ENCODE measurements around the gene MSMO1.

Gene MSMO1

GRCh38 chr4:165360985-165361670, 33.7 kb downstream of the MSMO1 start:
- TF ChIP-seq FOXM1 (IDR thresholded peaks at IDR 0.05; ENCODE audit: borderline replicate concordance, low read depth) (no peak), YY1 (IDR thresholded peaks at IDR 0.05; ENCODE audit: low read depth) (no peak), REST (IDR thresholded peaks at IDR 0.05; ENCODE audit: low read depth) (no peak), NFIC (IDR thresholded peaks at IDR 0.05) (no peak), USF1 (IDR thresholded peaks at IDR 0.05) (no peak), EGR1 (IDR thresholded peaks at IDR 0.05) (no peak), EP300 (IDR thresholded peaks at IDR 0.05; ENCODE audit: borderline replicate concordance) (no peak), CREB1 (IDR thresholded peaks at IDR 0.05; ENCODE audit: low read depth) (no peak), CEBPB (IDR thresholded peaks at IDR 0.05) (no peak), TEAD4 (IDR thresholded peaks at IDR 0.05) (no peak), RAD21 (IDR thresholded peaks at IDR 0.05; ENCODE audit: low read depth) (no peak), TCF12 (IDR thresholded peaks at IDR 0.05; ENCODE audit: low read depth) (no peak)
- TF ChIP-seq, protein P1, sequence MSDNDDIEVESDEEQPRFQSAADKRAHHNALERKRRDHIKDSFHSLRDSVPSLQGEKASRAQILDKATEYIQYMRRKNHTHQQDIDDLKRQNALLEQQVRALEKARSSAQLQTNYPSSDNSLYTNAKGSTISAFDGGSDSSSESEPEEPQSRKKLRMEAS (IDR thresholded peaks at IDR 0.05) = no peak

DNA sequence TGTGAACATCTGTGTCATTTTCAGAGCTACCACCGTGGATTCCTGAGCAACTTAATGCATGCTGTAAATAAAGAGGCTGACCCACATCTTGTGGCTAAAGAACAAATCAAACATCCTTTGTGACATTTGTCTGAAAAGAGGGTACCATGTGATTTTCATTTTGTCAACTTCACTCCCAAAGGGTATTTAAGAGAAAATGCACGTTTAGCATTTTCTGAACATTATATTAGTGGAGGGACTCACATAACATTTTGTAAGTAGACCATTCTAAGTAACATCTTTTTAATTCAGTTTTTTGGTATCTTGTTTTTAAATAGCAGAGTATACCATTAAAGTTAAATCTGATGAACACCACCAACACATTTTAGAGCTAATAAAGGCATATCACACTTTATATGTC, 34.3 kb downstream of the MSMO1 start:
- no peak for TF ChIP-seq TAF1 (IDR thresholded peaks at IDR 0.05; ENCODE audit: low read depth)
- TF ChIP-seq TCF12 (IDR thresholded peaks at IDR 0.05; ENCODE audit: low read depth) = no peak
- TF ChIP-seq CEBPB (IDR thresholded peaks at IDR 0.05) = no peak
- TF ChIP-seq RAD21 (IDR thresholded peaks at IDR 0.05; ENCODE audit: low read depth) = no peak
- TF ChIP-seq REST (IDR thresholded peaks at IDR 0.05; ENCODE audit: low read depth) = no peak
- no peak for TF ChIP-seq YY1 (IDR thresholded peaks at IDR 0.05; ENCODE audit: low read depth)
- TF ChIP-seq TEAD4 (IDR thresholded peaks at IDR 0.05) = no peak
- no peak for TF ChIP-seq USF1 (IDR thresholded peaks at IDR 0.05)
- no peak for TF ChIP-seq CREB1 (IDR thresholded peaks at IDR 0.05; ENCODE audit: low read depth)
- TF ChIP-seq, protein P1 (IDR thresholded peaks at IDR 0.05) = no peak
- TF ChIP-seq FOXM1 (IDR thresholded peaks at IDR 0.05; ENCODE audit: borderline replicate concordance, low read depth) = no peak
- TF ChIP-seq EGR1 (IDR thresholded peaks at IDR 0.05) = no peak
- TF ChIP-seq EP300 (IDR thresholded peaks at IDR 0.05; ENCODE audit: borderline replicate concordance) = no peak
- TF ChIP-seq ZBTB7A (IDR thresholded peaks at IDR 0.05; ENCODE audit: low read depth) = no peak
- TF ChIP-seq NFIC (IDR thresholded peaks at IDR 0.05) = no peak

DNA sequence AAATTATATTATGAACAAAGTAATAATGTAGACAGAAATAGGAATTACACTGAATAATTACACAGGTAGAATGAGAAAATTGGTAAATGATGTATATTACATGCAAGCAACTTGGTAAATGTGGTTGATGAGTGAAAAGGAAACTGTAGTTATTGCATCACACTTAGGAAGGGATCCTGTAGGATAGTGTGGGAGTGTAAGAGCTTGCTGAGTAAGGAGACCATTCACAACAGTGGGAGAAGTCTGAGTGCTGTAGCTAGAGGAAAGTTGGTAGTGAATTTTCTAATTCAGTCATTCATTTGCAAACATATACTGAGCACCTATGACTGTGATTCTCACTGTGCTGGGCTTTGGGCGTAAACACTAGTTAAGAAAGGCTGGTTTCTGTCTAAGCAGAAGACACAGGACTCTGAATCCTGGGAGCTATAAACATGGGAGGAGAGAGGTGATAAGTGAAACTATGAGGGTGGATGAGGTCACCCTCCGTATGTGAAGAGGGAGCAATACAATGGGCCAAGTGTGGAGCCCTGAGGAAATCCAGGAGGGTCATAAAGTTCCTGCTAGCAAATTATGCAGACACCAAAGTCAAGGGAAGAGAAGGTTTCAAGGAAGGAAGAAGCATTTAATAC, 37.1 kb downstream of the MSMO1 start:
- TF ChIP-seq CEBPB (IDR thresholded peaks at IDR 0.05) = peak; percentile 54; the same call in 1 of the 2 replicates
- TF ChIP-seq RAD21 (IDR thresholded peaks at IDR 0.05; ENCODE audit: low read depth) = no peak

DNA sequence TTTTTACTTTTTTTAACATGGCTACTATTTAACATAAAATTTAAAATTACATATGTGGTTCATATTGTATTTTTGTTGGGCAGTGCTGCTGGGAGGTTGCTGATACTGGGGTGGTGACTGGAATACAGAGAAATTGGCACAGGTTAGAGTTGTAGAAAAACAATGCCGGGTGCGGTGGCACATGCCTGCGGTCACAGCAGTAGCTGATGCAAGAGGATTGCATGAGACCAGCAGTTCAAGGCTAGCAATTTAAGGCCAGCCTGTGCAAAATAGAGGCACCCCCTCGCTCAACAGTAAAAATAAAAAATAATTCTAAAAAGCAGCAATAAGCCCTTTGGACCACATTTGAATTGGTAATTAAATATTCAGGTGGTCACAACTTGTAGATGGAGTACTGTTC, 39.6 kb downstream of the MSMO1 start:
- TF ChIP-seq EP300 (IDR thresholded peaks at IDR 0.05; ENCODE audit: borderline replicate concordance) = peak; percentile 55; the same call in 1 of the 2 replicates
- peak; percentile 79 for TF ChIP-seq TEAD4 (IDR thresholded peaks at IDR 0.05)
- 0 out of 2 replicates have a peak, but pooled peaks have one; percentile 20 for TF ChIP-seq FOXM1 (IDR thresholded peaks at IDR 0.05; ENCODE audit: borderline replicate concordance, low read depth)
- peak; percentile 58; the same call in 1 of the 2 replicates for TF ChIP-seq TCF12 (IDR thresholded peaks at IDR 0.05; ENCODE audit: low read depth)
- peak; percentile 77 for TF ChIP-seq NFIC (IDR thresholded peaks at IDR 0.05)
- TF ChIP-seq EGR1 (IDR thresholded peaks at IDR 0.05) = no peak
- no peak for TF ChIP-seq TAF1 (IDR thresholded peaks at IDR 0.05; ENCODE audit: low read depth)
- TF ChIP-seq, protein P1 (IDR thresholded peaks at IDR 0.05) = peak; percentile 89
- 0 out of 2 replicates have a peak, but pooled peaks have one; percentile 39 for TF ChIP-seq USF1 (IDR thresholded peaks at IDR 0.05)
- 0 out of 2 replicates have a peak, but pooled peaks have one; percentile 23 for TF ChIP-seq YY1 (IDR thresholded peaks at IDR 0.05; ENCODE audit: low read depth)
- peak; percentile 93 for TF ChIP-seq CEBPB (IDR thresholded peaks at IDR 0.05)
- TF ChIP-seq RAD21 (IDR thresholded peaks at IDR 0.05; ENCODE audit: low read depth) = 0 out of 2 replicates have a peak, but pooled peaks have one; percentile 4
- TF ChIP-seq REST (IDR thresholded peaks at IDR 0.05; ENCODE audit: low read depth) = no peak
- TF ChIP-seq ZBTB7A (IDR thresholded peaks at IDR 0.05; ENCODE audit: low read depth) = no peak
- TF ChIP-seq CREB1 (IDR thresholded peaks at IDR 0.05; ENCODE audit: low read depth) = no peak
